ENCODE measurements around the gene MAST4.

- TF ChIP-seq CTCF (IDR thresholded peaks at IDR 0.05) (no peak), EZH2 (IDR thresholded peaks at IDR 0.05) (no peak)
These were observed 147.2 kb downstream of the MAST4 start for GRCh38 chr5:66743344-66743743.

All from neural progenitor cell (in vitro differentiated cells).